NCI-H1105 (cell line): ENCODE data around the gene EGLN2.
"Not testable (repeated sequence)": the region's sequence is repeated elsewhere in the genome, so short reads cannot be mapped to it uniquely, and the experiment has no call there.

Source experiments
- DNase-seq: peaks from one replicate; lab custom pipeline; 2025; lab: John Stamatoyannopoulos, UW

The EGLN2 gene

GRCh38 chr19:40776932-40777644, 21.9 kb upstream of the EGLN2 start:
- peak; percentile 92 for DNase-seq

- no peak for DNase-seq
These were observed 21.4 kb upstream of the EGLN2 start for GRCh38 chr19:40777645-40777936.

GRCh38 chr19:40777937-40778705, 20.9 kb upstream of the EGLN2 start, which contains the start of gene RAB4B:
Gene RAB4B, plus strand, starts transcription at chr19:40778247. Its CDS starts 129 bp downstream, at chr19:40778376.
- peak; percentile 100 for DNase-seq

- DNase-seq = no peak
These were observed 20.2 kb upstream of the EGLN2 start for GRCh38 chr19:40778706-40779284.

GRCh38 chr19:40780582-40780981, 18.4 kb upstream of the EGLN2 start:
- DNase-seq = no peak

- no peak for DNase-seq
These were observed 17.9 kb upstream of the EGLN2 start for GRCh38 chr19:40781140-40781539.

- no peak for DNase-seq
These were observed 15.3 kb upstream of the EGLN2 start for GRCh38 chr19:40783711-40784110.

GRCh38 chr19:40784146-40784545, 14.8 kb upstream of the EGLN2 start:
- DNase-seq = not testable (repeated sequence)

GRCh38 chr19:40785526-40785925, 13.5 kb upstream of the EGLN2 start:
- DNase-seq = no peak

GRCh38 chr19:40786060-40787037, 12.6 kb upstream of the EGLN2 start:
- no peak for DNase-seq

- no peak for DNase-seq
These were observed 7.6 kb upstream of the EGLN2 start for GRCh38 chr19:40791349-40791748.

GRCh38 chr19:40791996-40792395, 7.0 kb upstream of the EGLN2 start:
- DNase-seq = no peak

GRCh38 chr19:40797166-40797962, 1.6 kb upstream of the EGLN2 start:
- no peak for DNase-seq

- DNase-seq = peak; percentile 54
These were observed 868 bp upstream of the EGLN2 start for GRCh38 chr19:40797963-40798682.

GRCh38 chr19:40799558-40800338, 757 bp downstream of the EGLN2 start:
- no peak for DNase-seq

GRCh38 chr19:40800339-40800996, 1.5 kb downstream of the EGLN2 start:
- DNase-seq = no peak

- no peak for DNase-seq
These were observed 2.0 kb downstream of the EGLN2 start for GRCh38 chr19:40800997-40801377.

GRCh38 chr19:40801426-40802299, 2.7 kb downstream of the EGLN2 start:
- no peak for DNase-seq
